ENCODE results near the gene CPT2.

The CPT2 gene

DNA sequence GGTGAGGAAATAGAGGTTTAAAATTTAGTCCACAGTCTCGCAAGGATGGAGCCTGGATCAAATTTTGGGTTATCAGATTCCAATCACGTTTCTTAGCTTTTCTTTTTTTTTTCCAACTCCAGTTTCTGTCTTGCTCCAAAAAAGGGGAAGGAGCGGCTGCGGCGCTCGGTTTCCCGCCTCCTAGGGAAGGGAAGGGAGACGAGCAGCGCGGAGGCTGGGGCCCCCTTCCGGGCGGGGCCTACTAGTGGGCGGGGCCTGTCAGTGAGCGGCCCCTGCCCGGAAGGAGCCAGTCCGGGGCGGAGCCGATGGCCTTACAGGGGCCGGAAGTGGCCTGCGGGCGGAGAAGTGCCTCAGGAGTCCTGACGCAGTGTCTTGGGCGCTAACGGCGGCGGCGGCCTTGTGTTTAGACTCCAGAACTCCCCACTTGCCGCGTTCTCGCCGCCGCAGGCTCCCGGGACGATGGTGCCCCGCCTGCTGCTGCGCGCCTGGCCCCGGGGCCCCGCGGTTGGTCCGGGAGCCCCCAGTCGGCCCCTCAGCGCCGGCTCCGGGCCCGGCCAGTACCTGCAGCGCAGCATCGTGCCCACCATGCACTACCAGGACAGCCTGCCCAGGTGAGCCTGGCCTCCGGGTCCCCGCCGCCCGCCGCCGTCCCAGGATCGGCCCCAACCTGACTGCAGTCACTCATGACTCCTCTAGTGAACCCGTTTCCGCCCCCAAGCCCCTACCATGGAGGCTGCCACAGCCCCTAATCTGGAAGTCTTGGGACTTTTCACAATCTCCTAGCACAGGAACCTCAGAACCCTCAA, at the start of gene CPT2:
CPT2 (plus strand) TSS at position 340 of the 806 bp plus-strand sequence; CDS start at position 460, 120 bp downstream.
- DNase-seq: peak; percentile 89

DNA sequence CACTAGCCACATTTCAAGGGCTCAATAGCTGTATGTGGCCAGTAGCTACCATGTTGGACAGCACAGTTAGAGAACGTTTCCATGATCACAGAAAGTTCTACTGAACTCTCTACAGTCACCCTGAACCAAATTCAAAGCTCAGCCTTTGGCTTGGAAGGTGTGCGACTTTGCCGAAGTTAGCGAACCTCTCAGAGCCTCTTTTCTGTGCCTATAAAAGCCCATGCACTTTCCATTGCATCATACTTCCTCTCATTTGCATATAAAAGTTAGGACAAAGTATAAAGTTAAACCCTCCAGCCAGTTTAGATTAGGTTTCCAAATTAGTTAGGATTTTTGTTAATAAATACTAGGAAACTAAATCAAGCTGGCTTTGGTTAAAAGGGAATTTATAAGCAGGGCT, 49.5 kb upstream of the CPT2 start:
- DNase-seq: no peak

- DNase-seq: no peak
These were observed 48.5 kb upstream of the CPT2 start for GRCh38 chr1:53148123-53148522.

GRCh38 chr1:53153752-53154151, 42.9 kb upstream of the CPT2 start:
- no peak for DNase-seq

GRCh38 chr1:53154859-53155438, 41.7 kb upstream of the CPT2 start:
- no peak for DNase-seq

DNA sequence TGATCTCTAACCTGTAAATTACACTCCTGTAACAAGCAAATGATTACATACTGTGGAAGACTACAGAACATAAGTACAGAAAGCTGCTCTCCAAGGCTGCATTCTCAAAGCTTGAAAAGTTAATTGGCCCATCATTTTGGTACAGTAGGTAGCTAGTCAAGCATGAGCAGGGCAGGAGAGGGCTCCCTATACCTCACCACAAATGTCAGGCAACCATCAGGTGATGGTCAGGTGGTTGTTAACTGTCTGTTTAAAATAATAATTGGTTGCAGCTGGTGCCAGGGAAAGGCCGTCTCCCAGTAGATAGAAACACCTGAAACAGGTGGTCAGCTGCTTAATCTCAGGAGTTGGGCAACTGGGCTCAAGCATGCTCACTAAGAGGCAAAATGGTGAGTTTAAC, 41.1 kb upstream of the CPT2 start:
- DNase-seq: no peak

GRCh38 chr1:53155945-53156344, 40.7 kb upstream of the CPT2 start:
- no peak for DNase-seq

- no peak for DNase-seq
These were observed 39.8 kb upstream of the CPT2 start for GRCh38 chr1:53156783-53157182.

- no peak for DNase-seq
These were observed 37.7 kb upstream of the CPT2 start for GRCh38 chr1:53158900-53159299.

- no peak for DNase-seq
These were observed 35.7 kb upstream of the CPT2 start for GRCh38 chr1:53160924-53161378.

GRCh38 chr1:53162621-53163020, 34.0 kb upstream of the CPT2 start:
- DNase-seq: no peak

GRCh38 chr1:53163291-53163768, 33.3 kb upstream of the CPT2 start:
- DNase-seq: no peak

DNA sequence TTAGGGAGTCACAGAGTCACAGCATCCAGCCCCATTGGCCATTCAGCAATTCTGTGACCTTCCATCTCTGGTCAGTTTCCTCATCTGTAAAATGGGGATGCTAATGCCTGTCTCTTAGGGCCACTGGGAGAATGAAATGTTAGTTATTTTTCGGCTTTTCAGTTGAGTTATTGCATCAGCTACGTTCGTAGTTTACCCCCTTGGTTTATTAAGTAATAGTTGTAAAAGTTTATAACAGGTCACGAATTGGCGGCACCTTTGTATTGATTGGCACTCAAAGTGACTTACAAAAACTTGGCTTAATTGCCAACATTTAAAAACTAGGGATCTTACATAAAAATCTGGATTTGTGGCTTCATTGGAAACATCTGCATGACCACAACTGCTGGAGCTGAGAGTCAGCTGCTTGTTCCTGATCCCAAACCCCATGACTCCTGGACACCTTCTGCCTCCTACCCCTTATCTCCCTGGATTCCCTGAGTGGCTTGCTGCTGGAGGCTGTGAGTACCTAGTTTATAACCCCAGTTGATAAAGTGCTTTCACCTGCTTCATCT, 31.1 kb upstream of the CPT2 start:
- DNase-seq: no peak

DNA sequence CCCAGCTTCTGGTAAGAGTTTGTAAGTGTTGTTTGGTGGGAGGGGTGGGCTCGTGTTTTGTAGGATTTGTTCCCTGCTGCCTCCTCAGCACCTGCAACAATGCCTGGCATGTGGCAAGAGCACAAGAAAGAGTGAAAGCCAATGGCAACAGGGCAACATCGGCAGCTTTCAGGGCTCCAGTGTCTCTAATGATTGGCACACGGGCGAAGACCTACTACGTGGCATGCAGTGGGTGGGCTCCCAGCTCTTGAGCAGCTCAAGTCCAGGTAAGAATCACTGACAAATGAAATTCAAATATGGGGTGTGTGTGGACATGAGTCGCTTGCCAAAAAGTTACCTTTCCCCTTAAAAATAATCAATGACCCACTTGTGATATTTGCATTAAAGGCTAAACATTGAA, 30.3 kb upstream of the CPT2 start:
- DNase-seq: no peak

GRCh38 chr1:53166912-53167311, 29.7 kb upstream of the CPT2 start:
- DNase-seq: no peak

- DNase-seq: no peak
These were observed 24.0 kb upstream of the CPT2 start for GRCh38 chr1:53172426-53173128.

- DNase-seq: no peak
These were observed 21.4 kb upstream of the CPT2 start for GRCh38 chr1:53174971-53175913.

GRCh38 chr1:53176452-53177208, 20.0 kb upstream of the CPT2 start:
- no peak for DNase-seq

DNA sequence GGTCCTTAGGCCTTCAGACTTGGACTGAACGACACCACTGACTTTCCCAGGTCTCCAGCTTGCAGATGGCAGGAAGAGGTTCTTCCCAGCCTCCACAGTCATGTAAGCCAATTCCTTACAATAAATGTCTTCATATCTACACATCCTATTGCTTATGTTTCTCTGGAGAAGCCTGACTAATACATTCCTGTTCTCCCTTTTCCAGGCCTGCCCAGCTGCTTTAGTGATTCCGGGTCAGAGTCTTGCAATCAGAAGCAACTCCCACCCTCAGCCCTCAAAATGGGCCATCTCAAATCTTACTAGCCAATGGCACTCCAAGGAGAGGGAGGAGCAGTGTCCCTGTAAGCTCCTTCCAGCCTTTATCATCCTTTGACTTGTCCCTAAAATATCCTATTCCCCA, 16.4 kb upstream of the CPT2 start:
- no peak for DNase-seq

GRCh38 chr1:53180951-53181350, 15.7 kb upstream of the CPT2 start:
- DNase-seq: no peak

GRCh38 chr1:53182111-53182593, 14.5 kb upstream of the CPT2 start:
- DNase-seq: peak; percentile 75

All from stimulated activated naive CD4-positive, alpha-beta T cell treated with Interleukin-2 at 50 U/mL for 16 hours (primary cell).